PC-3 (cell line): Measurements from ENCODE around the gene TCEA3.

Experiments used
- CTCF ChIP-seq: fragments of 300-600 bp; sonication (generic); conservative IDR thresholded peaks from 2 replicates; pipeline ENCODE4 v1.5.1; 2017; ENCODE audit warnings: antibody characterized with exemption, low read depth, mild to moderate bottlenecking, low read length
- EZH2 ChIP-seq: fragments of 300-600 bp; sonication (generic); IDR thresholded peaks from one replicate; pipeline ENCODE4 v1.6.1; 2017; ENCODE audit warnings: antibody characterized with exemption, mild to moderate bottlenecking, low read length; ENCODE audit not compliant: unreplicated experiment
- EZH2phosphoT487 ChIP-seq: fragments of 300-600 bp; sonication (generic); IDR thresholded peaks from 2 replicates; pipeline ENCODE4 v1.6.1; 2018; ENCODE audit warnings: mild to moderate bottlenecking, antibody characterized with exemption, low read length, borderline replicate concordance

GRCh38 chr1:23396380-23396779 lies 28.2 kb downstream of the TCEA3 start:
- TF ChIP-seq CTCF (no peak), EZH2 (no peak), EZH2phosphoT487 (no peak)
